ENCODE measurements around the gene PLEKHG5. TPM values are rescaled to one million over a fixed set of nuclear protein-coding genes. Genes with fewer than 3 reads are reported as not detected.

Gene PLEKHG5
- total RNA-seq, 1 donor from 2014 or later = 9.3 TPM

GRCh38 chr1:6509919-6510291, 18.4 kb upstream of the PLEKHG5 start:
- no peak for DNase-seq (ENCODE audit: low spot score)

DNA sequence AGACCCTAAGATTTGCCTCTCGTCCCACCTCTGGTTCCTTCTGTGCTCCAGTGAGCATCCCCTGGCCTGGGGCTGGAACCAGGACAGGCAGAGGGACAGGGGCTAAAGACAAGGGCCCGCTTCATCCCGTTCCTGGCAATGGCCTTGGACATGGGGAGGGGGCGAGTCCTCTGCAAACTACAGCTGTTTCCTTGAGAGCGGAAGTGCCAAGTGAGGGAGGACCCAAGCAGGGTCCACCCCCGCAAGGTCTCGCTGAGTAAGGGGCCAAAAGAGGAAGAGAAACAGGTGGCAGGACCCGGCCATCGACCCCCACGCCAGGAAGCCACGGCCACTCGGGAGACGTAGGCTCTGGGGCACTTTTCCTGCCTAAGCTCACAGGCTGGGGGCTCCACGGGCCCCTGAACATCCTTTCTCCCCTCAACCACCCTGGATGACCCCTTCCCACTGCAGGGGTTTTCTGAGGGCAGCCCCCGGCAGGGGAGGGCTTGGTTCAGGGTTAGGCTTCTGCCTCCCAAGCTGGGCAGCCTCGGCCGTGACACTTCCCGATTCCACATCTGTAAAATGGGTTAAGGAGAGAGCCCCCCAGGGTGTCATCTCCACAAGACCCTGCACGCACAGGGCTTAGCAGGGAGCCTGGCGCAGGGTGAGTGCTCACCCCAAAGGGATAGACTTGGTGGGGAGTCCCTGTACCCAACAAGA, 17.9 kb upstream of the PLEKHG5 start:
- DNase-seq (ENCODE audit: low spot score) = no peak

- DNase-seq (ENCODE audit: low spot score) = no peak
These were observed 17.3 kb upstream of the PLEKHG5 start for GRCh38 chr1:6508816-6509189.

GRCh38 chr1:6508154-6508815, 16.8 kb upstream of the PLEKHG5 start:
- no peak for DNase-seq (ENCODE audit: low spot score)

DNA sequence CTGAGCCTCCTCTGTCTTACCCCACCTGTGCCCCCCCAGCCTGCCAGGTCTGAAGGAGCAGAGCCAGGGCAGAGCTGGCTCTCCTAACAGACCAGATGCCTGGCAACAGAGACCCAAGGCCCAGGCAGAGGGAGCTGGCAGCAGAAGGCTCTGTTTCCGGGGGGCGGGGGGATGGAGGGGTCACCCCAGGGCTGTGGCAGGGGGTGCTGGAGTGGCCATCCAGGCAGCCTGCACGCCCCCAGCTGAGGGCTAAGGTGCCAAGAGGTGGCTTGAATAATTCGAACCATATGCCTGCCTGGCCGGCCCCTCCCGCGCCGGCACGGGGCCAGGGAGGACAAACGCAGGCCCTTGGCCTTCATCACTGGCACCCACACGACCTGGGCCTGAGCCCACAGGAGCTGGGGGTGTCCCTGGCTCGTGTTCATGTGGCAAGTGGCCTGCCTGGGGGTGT, 16.0 kb upstream of the PLEKHG5 start:
- DNase-seq (ENCODE audit: low spot score) = no peak

GRCh38 chr1:6507037-6507428, 15.6 kb upstream of the PLEKHG5 start:
- no peak for DNase-seq (ENCODE audit: low spot score)

DNA sequence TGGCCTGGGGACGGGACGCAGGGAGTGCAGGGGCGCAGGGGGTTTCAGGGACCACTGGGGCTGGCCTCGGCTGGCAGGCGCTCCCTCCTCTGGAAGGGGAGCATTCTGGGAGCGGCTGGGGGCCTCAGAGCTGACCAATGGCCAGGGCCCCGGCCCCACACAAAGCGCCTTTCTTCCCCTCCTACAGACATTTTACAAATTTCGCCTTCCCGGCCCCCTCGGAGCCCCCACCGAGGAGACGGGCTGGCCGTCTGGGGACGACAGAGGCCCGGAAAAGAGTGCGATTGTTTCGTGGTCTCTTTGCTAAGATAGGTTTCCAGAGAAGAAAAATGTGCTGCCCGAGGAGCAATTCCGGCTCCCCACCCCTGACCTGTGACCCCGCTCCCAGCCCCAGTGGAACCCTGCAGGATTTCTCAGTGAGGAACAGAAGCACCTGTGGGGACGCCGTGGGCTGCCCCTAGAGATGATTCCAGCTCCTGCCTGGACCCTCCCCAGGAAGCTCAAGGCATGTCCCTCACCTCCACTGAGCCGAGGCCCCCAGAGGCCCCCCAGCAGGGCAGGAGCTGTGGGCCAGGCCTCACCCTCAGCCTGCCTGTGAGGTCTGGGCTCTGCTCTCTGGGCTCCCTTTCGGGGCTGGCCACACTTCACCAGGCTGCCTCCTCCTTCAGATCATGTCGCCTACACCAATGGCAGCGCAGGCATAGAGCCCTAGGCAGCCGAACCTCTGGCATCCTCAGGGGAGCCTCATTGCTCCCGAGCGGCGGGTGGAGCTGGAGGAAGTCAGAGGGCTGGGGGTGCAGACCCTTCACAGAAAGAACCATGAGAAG, 15.0 kb upstream of the PLEKHG5 start:
- DNase-seq (ENCODE audit: low spot score) = no peak

- no peak for DNase-seq (ENCODE audit: low spot score)
These were observed 14.1 kb upstream of the PLEKHG5 start for GRCh38 chr1:6505367-6506209.

DNA sequence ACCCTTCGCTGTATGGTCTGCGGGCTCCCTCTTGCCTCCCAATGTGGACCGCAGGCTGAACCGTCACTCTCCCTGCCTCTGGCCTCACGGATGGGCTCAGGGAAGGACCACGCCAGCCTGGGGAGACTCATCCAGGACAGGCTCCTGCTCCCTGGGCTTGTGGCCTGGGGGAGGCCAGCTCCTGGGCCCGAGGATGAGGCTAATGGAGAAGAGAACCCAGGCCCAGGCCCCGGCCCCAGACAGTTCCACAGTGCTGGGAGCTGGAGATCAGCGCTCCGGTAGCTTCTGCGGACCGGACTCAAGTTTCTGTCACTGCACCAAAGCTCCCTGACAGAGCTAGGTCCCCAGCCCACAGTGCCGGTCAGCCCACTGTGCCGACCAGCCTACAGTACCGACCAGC, 13.4 kb upstream of the PLEKHG5 start:
- DNase-seq (ENCODE audit: low spot score) = no peak

GRCh38 chr1:6503884-6504602, 12.6 kb upstream of the PLEKHG5 start:
- no peak for DNase-seq (ENCODE audit: low spot score)

- DNase-seq (ENCODE audit: low spot score) = no peak
These were observed 10.8 kb upstream of the PLEKHG5 start for GRCh38 chr1:6502000-6502891.

DNA sequence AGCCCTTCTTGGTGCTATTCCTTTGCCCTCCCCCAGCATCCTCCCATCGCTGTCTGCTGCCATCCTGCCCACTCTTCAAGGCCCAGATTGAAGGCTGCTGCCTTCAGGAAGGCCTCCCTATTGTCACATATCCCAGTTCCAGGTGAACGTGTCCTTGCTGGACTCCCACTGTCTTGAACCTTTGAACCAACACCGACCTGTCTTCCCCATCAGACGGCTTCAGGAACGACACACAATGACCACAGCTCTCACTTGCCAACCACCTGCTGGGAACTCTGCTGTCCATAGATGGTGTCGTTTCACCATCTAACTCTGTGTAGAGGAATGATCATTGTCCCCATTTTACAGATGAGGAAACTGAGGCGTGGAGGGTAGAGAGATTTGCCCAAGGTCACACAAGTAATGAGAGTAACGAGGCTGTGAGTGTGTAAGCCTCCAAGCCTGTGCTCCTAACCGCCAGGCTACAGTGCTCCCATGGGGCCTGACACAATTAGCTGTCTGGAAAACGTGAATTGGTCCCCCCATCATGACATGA, 9.9 kb upstream of the PLEKHG5 start:
- DNase-seq (ENCODE audit: low spot score) = no peak

GRCh38 chr1:6500544-6501278, 9.2 kb upstream of the PLEKHG5 start:
- DNase-seq (ENCODE audit: low spot score) = no peak

- no peak for DNase-seq (ENCODE audit: low spot score)
These were observed 7.8 kb upstream of the PLEKHG5 start for GRCh38 chr1:6499296-6499695.

GRCh38 chr1:6498576-6499111, 7.2 kb upstream of the PLEKHG5 start:
- no peak for DNase-seq (ENCODE audit: low spot score)

- no peak for DNase-seq (ENCODE audit: low spot score)
These were observed 6.6 kb upstream of the PLEKHG5 start for GRCh38 chr1:6497867-6498575.

GRCh38 chr1:6497215-6497866, 5.9 kb upstream of the PLEKHG5 start:
- no peak for DNase-seq (ENCODE audit: low spot score)

All from mesenteric fat pad (tissue), 1 donor.